PFSK-1 (cell line): ENCODE data around the gene APLN.

Source experiments
- SIN3A ChIP-seq: IDR thresholded peaks from 2 replicates; pipeline ENCODE4 v1.6.1; 2012; ENCODE audit warnings: mild to moderate bottlenecking, low read length, moderate library complexity, borderline replicate concordance; ENCODE audit not compliant: insufficient read depth
- TAF1 ChIP-seq: IDR thresholded peaks from 2 replicates; pipeline ENCODE4 v1.6.1; 2012; ENCODE audit warnings: low read length, control low read depth, borderline replicate concordance; ENCODE audit not compliant: insufficient read depth

DNA sequence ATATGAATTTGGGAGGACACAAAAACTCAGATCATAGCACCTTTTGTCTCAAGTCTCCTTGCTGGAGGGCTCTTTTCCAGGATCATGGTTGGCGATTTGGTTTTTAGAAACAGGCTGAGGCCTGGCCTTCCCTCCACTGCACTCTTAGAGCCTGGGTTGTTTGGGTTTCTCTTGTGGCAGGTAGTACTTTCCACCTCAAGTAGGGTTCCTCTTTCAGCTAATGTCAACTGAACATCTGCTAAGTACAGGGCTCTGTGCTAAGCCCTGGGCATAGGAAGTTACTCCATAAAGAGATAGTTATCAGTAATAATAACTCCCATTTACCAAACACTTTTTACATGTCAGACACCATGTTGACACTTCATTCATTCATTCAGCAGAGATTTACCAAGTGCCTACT is 28.2 kb upstream of the APLN start:
- no peak for TF ChIP-seq SIN3A
- TF ChIP-seq TAF1: no peak
